Uterus (tissue), 2 donors: ENCODE measurements around the gene PCDH1.

Experiments used
- POLR2A ChIP-seq, 2 donors: fragments of 450-650 bp; IDR thresholded peaks; one replicate each; pipeline ENCODE4 v1.6.1; 2016; ENCODE audit warnings: antibody characterized with exemption in 2 of 2, mild to moderate bottlenecking in 1 of 2, moderate library complexity in 1 of 2
- TF ChIP-seq, protein P1 (sequence below), 4 experiments: fragments of 200-600 bp in 2 of 4; fragments of 450-650 bp in 2 of 4; sonication (generic) in 2 of 4; IDR thresholded peaks; one replicate each; pipeline ENCODE4 v1.5.1; 2016 to 2019; ENCODE audit warnings: antibody characterized with exemption in 4 of 4, mild to moderate bottlenecking in 2 of 4, moderate library complexity in 1 of 4

DNA sequence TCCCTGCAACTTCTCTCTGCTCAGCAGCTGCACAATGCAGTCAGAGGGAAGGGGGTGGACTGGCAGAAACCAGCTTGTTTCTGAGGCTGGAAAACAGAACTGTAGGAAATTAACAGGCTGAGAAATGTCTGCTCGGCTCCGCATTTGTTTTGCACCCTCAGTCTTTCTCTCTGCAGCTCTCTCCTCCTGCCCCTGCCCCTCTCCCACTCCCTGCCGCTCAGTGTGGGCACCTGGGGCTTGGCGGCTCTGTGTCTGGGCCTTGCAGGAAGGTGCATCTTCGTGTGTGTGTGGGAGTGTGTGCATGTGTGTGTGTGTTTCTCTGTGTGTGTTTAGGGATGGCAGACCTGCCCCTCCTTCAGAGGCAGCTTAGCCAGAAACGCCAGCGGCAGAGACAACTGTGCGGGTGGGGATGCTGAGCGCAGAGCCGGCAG lies 53.0 kb downstream of the PCDH1 start:
- TF ChIP-seq, protein P1, sequence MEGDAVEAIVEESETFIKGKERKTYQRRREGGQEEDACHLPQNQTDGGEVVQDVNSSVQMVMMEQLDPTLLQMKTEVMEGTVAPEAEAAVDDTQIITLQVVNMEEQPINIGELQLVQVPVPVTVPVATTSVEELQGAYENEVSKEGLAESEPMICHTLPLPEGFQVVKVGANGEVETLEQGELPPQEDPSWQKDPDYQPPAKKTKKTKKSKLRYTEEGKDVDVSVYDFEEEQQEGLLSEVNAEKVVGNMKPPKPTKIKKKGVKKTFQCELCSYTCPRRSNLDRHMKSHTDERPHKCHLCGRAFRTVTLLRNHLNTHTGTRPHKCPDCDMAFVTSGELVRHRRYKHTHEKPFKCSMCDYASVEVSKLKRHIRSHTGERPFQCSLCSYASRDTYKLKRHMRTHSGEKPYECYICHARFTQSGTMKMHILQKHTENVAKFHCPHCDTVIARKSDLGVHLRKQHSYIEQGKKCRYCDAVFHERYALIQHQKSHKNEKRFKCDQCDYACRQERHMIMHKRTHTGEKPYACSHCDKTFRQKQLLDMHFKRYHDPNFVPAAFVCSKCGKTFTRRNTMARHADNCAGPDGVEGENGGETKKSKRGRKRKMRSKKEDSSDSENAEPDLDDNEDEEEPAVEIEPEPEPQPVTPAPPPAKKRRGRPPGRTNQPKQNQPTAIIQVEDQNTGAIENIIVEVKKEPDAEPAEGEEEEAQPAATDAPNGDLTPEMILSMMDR (IDR thresholded peaks at IDR 0.05): no peak
- TF ChIP-seq POLR2A (IDR thresholded peaks at IDR 0.05): no peak
